IPS-18c (cell line): ENCODE data around the gene PPP2R3C.
A peak's percentile ranks its signal among the peaks of the same experiment; 100 is the strongest.
"Not testable (repeated sequence)": the region's sequence is repeated elsewhere in the genome, so short reads cannot be mapped to it uniquely, and the experiment has no call there.

Source experiments
- H3K4me3 ChIP-seq: 2 replicates; pipeline ENCODE4 v1.7.0; 2013; ENCODE audit warnings: low read depth, mild to moderate bottlenecking, low read length, moderate library complexity; ENCODE audit not compliant: insufficient read depth
- H3K9me3 ChIP-seq: one replicate; pipeline ENCODE4 v1.6.1; 2013; ENCODE audit warnings: mild to moderate bottlenecking, low read length, moderate library complexity; ENCODE audit not compliant: control insufficient read depth, insufficient read depth

The PPP2R3C gene

DNA sequence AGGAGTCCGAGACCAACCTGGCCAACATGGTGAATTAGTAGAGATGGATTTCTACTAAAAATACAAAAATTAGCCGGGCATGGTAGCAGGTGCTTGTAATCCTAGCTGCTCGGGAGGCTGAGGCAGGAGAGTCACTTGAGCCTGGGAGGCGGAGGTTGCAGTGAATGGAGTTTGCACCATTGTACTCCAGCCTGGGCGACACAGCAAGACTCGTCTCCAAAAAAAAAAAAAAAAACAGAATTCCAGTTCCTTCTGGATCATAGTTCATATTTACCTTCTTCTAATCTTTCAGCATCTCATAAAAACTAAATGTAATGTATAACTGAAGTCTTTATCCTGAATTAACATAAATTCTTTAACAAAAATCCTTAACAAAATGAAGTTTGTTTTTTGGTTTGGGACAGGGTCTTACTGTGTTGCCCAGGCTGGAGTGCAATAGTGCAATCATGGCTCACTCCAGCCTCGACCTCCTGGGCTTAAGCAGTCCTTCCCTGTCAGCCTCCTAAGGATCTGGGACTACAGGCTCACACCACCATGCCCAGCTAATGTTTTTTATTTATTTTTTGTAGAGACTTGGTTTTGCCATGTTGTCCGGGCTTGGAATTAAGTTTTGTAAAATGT lies 38.1 kb downstream of the PPP2R3C start:
- Histone ChIP-seq H3K4me3 (no peak overlapping the region), H3K9me3 (no peaks in the 10 kb centered on the region)

DNA sequence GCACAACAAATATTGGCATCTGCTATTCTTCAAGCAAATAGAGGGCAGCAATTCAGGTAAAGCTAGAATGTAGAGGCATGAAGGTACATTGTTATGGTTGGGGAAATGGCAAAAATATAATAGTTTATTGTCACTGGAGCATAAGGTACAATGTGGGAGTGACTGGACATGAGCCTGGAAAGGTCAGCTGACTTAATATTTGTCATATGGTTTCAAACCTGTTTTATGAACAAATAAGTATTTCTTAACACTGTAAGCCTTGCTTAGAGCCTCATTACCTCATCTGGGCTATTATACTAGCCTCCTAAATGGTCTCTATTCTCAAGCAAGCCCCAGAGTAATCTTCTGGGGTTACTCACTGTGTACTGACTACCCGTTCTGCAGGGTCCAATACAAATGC lies 42.0 kb downstream of the PPP2R3C start:
- H3K4me3 ChIP-seq = no peak overlapping the region

DNA sequence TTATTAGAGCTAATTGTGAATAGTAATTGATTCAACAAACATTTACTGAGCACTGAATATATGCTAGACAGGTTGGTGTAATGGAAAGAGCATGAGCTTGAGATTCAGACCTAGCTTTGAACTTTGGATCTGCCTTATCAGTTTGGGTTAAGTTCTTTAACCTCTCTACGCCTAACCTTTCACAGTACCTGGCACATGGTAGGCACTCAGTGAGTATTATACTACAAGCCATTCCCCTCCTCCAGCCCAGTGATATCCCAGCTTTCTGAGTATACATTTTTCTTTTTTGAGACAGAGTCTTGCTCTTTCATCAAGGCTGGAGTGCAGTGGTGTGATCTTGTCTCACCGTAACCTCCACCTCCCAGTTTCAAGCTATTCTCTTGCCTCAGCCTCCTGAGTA lies 43.7 kb downstream of the PPP2R3C start:
- H3K4me3 ChIP-seq = no peak overlapping the region

More for the DNA sequence above, 42.0 kb downstream of the PPP2R3C start:
- H3K9me3 ChIP-seq = no peaks in the 10 kb centered on the region

DNA sequence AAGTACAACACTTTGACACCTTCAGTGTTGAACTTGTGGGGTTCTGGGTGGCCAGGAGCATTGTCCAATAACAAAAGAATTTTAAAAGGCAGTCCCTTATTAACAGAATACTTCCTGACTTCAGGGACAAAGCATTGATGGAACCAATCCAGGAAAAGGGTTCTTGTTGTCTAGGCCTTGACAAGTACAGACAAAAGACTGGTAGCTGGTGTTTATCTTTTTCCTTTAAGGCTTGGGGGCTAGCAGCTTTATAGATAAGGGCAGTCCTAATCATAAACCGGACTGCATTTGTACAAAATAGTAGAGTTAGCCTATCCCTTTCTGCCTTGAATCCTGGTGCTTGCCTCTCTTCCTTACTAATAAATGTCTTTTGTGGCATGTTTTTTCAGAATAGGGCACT lies 48.3 kb downstream of the PPP2R3C start:
- Histone ChIP-seq H3K9me3 (no peaks in the 10 kb centered on the region), H3K4me3 (no peak overlapping the region)

More for the DNA sequence above, 43.7 kb downstream of the PPP2R3C start:
- H3K9me3 ChIP-seq = no peaks in the 10 kb centered on the region

- Histone ChIP-seq H3K4me3 (no peak overlapping the region), H3K9me3 (no peaks in the 10 kb centered on the region)
Observed at GRCh38 chr14:35072226-35072625, 49.6 kb downstream of the PPP2R3C start.

- H3K4me3 ChIP-seq = no peak overlapping the region
- no peaks in the 10 kb centered on the region for H3K9me3 ChIP-seq
Observed at GRCh38 chr14:35068238-35069012, 53.4 kb downstream of the PPP2R3C start.

DNA sequence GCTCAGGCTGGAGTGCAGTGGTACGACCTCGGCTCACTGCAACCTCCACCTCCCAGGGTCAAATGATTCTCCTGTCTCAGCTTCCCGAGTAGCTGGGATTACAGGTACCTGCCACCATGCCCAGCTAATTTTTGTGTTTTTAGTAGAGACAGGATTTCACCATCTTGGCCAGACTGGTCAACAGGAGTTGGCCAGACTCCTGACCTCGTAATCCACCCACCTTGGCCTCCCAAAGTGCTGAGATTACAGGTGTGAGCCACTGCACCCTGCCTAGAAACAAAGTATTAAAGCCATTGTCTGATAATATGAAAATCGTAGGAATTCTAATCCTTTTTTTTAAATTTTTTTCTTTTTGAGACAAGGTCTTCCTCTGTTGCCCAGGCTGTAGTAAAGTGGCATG lies 56.1 kb downstream of the PPP2R3C start:
- H3K9me3 ChIP-seq = not testable (repeated sequence)

GRCh38 chr14:35061113-35061791 lies 60.5 kb downstream of the PPP2R3C start:
- H3K9me3 ChIP-seq, H3K4me3 ChIP-seq: not testable (repeated sequence)

More for the DNA sequence above, 56.1 kb downstream of the PPP2R3C start:
- not testable (repeated sequence) for H3K4me3 ChIP-seq

GRCh38 chr14:35052637-35053036 lies 69.2 kb downstream of the PPP2R3C start:
- Histone ChIP-seq H3K4me3 (no peak overlapping the region), H3K9me3 (no peaks in the 10 kb centered on the region)

- Histone ChIP-seq H3K9me3 (no peaks in the 10 kb centered on the region), H3K4me3 (no peak overlapping the region)
Observed at GRCh38 chr14:35051796-35052195, 70.0 kb downstream of the PPP2R3C start.

- Histone ChIP-seq H3K9me3 (no peaks in the 10 kb centered on the region), H3K4me3 (no peak overlapping the region)
Observed at GRCh38 chr14:35050652-35051051, 71.1 kb downstream of the PPP2R3C start.

DNA sequence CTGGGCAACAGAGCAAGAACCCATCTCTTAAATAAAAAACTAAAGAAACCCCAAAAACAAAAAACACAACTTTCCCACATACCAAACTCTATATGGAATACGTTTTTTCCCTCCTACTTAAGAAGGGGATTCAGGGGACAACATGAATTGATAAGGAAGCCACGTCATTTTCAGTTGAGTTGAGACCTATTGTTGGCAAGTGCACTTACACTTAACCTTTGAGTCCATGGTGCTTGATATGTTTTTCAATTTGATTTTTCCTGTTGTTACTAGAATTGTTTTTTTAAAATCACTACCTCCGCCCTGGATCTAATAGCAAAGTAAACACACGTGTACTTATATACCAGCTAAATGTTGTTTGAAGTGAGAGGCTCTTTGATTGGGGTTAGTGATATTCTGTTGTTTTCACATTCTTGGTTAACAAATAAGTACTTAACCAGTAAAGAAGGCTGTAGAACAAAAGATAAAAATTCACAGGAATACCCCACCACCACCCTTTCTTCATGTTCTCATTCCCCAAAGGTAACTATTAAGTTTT lies 73.7 kb downstream of the PPP2R3C start:
- Histone ChIP-seq H3K9me3 (no peaks in the 10 kb centered on the region), H3K4me3 (no peak overlapping the region)

DNA sequence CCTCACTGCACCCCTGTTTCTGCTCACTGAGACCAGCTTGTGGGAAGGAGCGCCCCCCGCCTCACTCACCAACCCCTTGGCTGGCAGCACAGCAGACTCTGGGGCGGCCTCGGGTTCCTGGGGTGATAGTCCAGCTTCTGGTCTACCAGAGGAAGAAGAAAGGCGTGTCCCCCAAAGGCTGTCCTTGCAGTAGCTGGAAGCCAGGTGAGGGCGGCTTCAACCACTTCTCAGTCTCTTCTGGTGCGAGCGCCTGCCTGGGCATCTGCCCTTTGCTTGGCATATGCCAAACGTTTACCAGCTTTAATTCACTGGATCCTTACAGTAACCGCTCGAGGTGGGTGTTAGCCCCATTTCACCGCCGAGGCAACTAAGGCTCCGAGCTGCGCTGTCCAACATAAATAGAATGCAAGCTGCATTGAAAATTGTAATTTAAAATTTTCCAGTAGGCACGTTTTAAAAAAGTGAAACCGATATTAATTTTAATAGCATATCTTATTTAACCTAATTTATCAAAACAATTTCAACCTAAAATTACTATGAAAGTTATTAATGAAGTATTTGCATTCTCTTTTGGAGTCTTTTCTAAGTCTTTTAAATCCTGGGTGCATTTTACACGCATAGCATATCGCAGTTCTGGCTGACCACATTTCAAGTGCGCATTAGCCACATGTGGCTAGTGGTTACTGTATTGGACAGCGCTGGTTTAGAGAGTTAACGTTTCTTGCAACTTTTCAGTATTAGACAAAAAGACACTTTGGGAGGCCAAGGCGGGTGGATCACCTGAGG lies 74.8 kb downstream of the PPP2R3C start:
- peak overlapping the region; percentile 94 for H3K4me3 ChIP-seq

GRCh38 chr14:35046048-35046750 lies 75.6 kb downstream of the PPP2R3C start, which contains the start of gene FAM177A1:
TSS of gene FAM177A1 (plus strand) at chr14:35046272. CDS start at chr14:35046464, 192 bp downstream.
- Histone ChIP-seq H3K4me3 (peak within 1 kb of the TSS; percentile 94), H3K9me3 (no peaks in the 10 kb centered on the region)

More for the DNA sequence above, 74.8 kb downstream of the PPP2R3C start:
- no peaks in the 10 kb centered on the region for H3K9me3 ChIP-seq

GRCh38 chr14:35045798-35046047 lies 76.1 kb downstream of the PPP2R3C start:
- no peaks in the 10 kb centered on the region for H3K9me3 ChIP-seq
- peak overlapping the region; percentile 94 for H3K4me3 ChIP-seq

GRCh38 chr14:35044939-35045797 lies 76.6 kb downstream of the PPP2R3C start:
- Histone ChIP-seq H3K4me3 (peak overlapping the region; percentile 94), H3K9me3 (no peaks in the 10 kb centered on the region)
